ENCODE results near the gene TCHHL1. TPM values are rescaled to one million over a fixed set of nuclear protein-coding genes. Genes with fewer than 3 reads are reported as not detected.
A peak's percentile ranks its signal among the peaks of the same experiment; 100 is the strongest.

Gene TCHHL1
- total RNA-seq, 1 donor = not detected

DNA sequence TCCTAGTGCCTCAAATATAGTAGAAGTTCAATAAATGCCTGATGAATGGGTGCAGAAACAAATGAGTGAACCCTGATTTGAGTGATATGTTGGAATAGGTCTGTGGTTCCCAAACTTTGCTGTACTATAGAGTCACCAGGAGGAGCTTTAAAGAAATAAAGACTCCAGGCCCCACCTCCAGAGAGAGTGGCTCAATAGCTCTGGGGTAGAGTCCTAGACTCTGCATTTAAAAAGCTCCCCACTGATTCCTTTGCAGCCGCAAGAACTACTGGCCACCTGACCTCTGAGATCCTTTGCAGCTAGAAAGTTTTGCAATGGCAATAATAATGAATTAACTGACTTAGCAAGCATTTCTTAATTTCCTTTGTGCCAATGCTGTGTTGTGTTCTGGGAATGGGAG lies 20.9 kb downstream of the TCHHL1 start:
- no peak for DNase-seq (ENCODE audit: low read depth)
- H3K4me3 ChIP-seq (ENCODE audit: low read depth, low read length) = no peak overlapping the region
- TF ChIP-seq, protein P1, sequence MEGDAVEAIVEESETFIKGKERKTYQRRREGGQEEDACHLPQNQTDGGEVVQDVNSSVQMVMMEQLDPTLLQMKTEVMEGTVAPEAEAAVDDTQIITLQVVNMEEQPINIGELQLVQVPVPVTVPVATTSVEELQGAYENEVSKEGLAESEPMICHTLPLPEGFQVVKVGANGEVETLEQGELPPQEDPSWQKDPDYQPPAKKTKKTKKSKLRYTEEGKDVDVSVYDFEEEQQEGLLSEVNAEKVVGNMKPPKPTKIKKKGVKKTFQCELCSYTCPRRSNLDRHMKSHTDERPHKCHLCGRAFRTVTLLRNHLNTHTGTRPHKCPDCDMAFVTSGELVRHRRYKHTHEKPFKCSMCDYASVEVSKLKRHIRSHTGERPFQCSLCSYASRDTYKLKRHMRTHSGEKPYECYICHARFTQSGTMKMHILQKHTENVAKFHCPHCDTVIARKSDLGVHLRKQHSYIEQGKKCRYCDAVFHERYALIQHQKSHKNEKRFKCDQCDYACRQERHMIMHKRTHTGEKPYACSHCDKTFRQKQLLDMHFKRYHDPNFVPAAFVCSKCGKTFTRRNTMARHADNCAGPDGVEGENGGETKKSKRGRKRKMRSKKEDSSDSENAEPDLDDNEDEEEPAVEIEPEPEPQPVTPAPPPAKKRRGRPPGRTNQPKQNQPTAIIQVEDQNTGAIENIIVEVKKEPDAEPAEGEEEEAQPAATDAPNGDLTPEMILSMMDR (IDR thresholded peaks at IDR 0.05; ENCODE audit: insufficient read depth, low read depth, low read length) = no peak

DNA sequence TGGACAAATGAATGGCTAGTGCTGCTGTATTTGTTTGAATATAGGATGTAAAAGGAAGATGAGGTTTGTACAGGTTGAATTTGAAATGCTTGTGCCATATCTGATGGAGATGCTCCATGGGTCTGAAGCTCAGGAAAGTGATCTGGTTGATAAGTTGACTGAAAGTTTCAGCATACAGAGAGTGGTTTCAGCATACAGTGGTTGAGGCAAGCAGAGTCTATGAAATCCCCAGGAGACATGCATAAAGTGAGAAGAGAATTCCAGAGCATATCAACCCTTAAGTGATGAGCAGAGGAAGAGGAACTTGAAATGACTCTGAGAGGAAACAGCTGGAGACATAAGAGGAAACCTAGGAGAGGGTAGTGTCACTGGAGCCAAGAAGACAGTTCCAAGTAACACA lies 21.7 kb downstream of the TCHHL1 start:
- DNase-seq (ENCODE audit: low read depth) = no peak
- no peak overlapping the region for H3K4me3 ChIP-seq (ENCODE audit: low read depth, low read length)
- TF ChIP-seq, protein P1 (IDR thresholded peaks at IDR 0.05; ENCODE audit: insufficient read depth, low read depth, low read length) = no peak

DNA sequence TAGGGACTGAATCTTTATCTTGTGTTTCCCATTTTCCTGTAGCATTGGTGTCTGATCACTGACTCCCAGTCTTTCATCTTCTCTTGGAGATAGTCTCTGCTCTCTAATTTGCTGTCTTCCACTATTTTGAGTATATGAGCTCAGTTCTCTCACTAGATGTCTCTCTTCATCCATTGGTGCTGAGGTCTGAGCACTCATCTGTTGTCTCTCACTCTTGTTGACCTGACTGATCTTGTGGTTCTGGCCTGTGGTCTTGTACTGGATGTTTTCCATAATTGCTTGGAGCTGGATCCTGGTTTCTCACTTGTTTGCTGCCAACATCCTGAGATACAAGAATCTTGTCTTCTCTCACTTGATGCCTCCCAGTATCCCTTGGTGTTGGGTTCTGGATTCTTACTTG lies 26.9 kb downstream of the TCHHL1 start:
- no peak for DNase-seq (ENCODE audit: low read depth)
- TF ChIP-seq, protein P1 (IDR thresholded peaks at IDR 0.05; ENCODE audit: insufficient read depth, low read depth, low read length) = no peak
- no peak overlapping the region for H3K4me3 ChIP-seq (ENCODE audit: low read depth, low read length)

DNA sequence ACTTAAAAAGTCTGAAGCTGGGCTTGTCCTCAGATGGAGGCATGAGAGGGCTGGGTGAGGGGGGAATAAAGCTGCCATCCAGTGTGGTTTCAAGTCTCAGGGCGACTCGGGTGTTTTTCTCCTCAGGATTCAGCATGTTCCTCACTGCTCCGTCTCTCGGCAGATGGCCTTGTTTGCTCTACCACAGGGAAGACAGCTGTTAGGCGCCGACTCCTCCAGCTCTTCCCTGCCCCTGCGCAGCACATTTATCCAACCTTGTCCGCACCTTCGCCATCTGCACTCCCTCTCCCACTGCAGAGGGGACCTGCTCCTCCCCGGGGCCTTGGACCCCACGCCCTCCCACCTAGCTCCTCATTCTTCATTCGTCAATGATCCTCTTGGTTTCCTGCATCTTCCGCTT lies 35.5 kb downstream of the TCHHL1 start:
- no peak for DNase-seq (ENCODE audit: low read depth)
- no peak overlapping the region for H3K4me3 ChIP-seq (ENCODE audit: low read depth, low read length)
- TF ChIP-seq, protein P1 (IDR thresholded peaks at IDR 0.05; ENCODE audit: insufficient read depth, low read depth, low read length) = no peak

DNA sequence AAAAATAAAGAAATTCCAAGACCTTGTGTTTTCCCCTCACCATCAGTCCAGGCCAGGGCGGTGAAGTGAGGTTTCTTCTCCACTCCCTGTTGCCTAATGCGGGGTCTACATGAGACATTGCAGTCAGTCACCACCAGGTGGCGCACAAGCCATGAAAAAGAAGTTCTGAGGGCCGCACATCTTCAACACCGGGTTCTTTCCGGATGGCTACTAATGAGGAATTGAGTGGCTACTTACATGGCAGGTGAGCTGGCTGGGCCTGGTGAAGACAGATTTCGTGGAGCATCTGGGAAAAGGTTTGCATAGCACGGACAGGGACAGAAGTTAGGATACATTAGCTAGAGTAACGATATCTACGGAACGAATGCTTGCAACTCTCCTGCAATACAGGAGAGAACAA lies 36.3 kb downstream of the TCHHL1 start:
- H3K4me3 ChIP-seq (ENCODE audit: low read depth, low read length) = no peak overlapping the region
- TF ChIP-seq, protein P1 (IDR thresholded peaks at IDR 0.05; ENCODE audit: insufficient read depth, low read depth, low read length) = peak; percentile 88
- peak; percentile 81 for DNase-seq (ENCODE audit: low read depth)

DNA sequence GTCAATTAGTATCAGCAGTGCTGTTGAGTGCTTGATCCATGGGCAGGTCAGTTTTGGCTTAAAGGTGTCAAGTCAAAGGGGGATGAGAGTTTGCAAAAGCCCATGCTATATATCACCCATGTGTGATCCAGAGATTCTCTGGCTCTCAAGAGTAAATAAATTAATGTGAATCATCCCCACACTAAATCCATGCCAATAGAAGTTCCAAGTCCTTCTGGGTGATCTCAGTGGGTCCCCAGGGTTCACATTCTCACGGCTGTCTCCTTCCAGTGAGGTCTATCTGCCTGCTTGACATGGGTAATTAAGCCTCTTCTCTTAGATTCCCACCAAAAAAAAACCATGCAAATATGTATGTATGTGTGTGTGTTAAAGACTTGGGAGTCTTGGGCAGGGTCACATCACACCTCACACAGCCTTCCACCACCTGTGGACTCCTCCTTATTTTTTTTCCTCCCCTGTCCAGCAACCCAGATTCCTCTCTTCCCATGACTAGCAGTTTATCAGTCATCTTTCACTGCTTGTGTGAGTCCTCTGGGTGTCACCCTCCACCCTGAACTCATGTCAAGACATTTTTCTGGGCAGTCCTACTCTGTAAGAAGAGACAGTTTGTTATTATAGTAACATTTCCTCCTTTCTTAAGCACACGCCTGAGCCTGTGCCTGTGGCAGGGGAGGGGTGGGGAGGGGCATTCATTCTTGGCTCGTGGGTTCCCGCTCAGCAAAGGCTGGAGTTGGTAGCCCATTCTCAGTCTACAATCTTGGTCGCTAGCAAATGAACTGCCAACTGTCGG lies 37.8 kb downstream of the TCHHL1 start:
- TF ChIP-seq, protein P1 (IDR thresholded peaks at IDR 0.05; ENCODE audit: insufficient read depth, low read depth, low read length) = no peak
- H3K4me3 ChIP-seq (ENCODE audit: low read depth, low read length) = no peak overlapping the region
- no peak for DNase-seq (ENCODE audit: low read depth)

Measured in fibroblast of villous mesenchyme (primary cell).